Measurements from ENCODE around the gene ITGB8.

Gene ITGB8

DNA sequence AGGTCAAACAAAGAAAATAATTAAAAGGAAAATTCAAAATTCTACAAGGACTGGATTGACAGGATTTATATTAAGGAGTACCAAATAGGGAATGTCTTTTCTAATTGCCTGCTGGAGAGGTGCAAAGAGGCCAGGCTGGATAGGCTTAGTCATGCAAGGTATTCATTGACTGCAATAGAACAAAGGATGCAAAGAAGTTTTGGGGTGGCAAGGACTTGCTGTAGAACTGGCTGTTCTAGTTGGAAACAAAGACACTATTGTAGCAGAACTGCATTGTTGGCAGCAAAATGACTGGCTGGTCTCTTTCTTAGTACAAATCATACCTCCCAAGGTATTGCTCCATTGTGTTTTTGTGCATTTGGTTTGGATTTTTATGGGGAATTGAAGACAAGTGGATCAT, 10.1 kb downstream of the ITGB8 start:
- DNase-seq (ENCODE audit: low read depth in 3 of 3): no peak

DNA sequence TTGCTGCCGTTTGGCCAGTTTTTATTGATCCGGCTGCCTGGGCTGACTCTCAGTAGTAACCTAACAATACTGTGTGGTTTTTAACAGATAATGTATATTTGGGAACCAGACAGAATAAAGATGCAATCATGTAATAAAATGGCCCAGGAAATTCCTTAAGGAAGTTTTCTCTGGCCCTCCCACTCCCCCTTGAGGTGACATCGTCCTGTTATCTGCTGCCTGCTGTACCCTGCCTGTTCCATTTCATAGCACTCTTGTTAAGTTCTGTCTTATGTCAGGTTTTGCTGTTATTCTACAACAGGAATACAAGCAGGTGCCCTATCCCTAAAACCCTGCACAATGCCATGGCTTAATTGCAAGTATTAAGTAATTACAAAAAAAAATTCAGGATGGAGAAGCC, 12.5 kb downstream of the ITGB8 start:
- no peak for DNase-seq (ENCODE audit: low read depth in 3 of 3)

DNA sequence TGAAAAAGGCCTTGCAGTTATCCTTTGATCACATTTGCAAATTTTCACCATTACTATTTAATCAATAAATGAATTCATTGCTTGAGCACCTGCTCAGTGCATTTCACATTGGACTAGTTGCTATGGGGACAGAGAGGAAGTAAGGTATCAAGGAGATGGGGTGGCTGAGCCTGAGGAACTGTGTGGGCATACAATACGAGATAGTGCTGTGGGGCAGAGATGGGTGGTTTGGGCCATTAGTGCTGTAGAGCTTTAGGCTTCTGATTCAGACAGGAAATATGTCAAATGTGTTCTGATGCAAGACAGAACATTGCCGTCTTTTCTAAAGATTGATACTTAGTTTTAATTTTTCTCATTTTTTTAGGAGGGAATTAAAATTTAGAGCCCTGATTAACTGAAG, 13.2 kb downstream of the ITGB8 start:
- no peak for DNase-seq (ENCODE audit: low read depth in 3 of 3)

DNA sequence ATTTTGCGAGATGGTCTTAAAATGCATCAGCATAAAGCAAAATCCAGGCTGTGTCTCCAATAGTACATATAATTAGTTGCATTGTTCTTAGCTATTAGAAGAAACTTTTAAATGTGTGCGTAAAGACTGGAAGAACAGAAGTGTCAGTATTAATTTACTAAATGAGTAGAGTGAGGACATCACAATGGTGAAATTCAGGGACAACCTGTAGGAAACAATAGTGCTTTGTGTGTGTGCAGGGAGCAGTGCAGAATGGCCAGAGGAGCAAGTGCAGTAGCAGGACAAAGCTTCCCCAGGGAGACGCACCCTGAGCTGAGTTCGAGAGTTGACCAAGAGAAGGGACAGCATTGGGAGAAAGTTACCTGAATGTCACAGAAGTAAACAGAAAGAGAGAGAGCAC, 13.7 kb downstream of the ITGB8 start:
- no peak for DNase-seq (ENCODE audit: low read depth in 3 of 3)

DNA sequence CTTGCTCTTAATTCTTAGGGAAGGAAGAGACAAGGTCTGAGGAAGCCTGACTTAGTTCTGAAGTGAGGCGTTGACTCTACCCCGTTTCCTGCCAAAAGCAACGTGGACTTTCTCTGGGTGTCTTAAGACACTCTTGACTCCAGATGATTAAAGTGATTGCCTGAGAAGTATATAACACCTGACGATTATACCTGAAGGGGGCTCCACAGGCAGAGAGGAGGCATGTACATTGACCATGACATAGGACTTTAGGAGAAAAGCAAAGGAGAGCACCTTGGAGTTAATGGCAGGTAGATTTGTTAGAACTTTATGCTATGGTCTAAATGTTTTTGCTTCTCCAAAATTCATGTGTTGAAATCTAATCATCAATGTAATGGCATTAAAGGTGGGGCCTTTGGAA, 15.9 kb downstream of the ITGB8 start:
- DNase-seq (ENCODE audit: low read depth in 3 of 3): no peak

DNA sequence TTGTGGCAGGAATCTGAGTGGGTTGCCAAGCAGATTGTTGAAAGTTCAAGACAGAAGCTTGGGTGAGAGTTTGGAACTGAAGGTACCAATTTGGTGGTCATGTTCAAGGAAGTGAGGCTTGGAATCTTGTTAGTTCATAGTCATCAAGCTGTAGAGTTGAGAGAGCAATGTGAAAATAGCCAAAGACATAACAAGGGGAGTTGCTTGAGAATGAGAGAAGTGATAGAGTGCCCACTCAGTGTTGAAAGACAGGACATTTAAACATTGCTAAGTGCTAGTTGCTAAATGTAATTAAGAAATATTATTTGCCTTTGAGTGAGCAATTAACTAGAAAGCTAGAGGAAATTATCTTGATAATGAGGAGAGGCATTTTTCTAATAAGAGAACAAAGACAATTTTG, 17.0 kb downstream of the ITGB8 start:
- DNase-seq (ENCODE audit: low read depth in 3 of 3): no peak

DNA sequence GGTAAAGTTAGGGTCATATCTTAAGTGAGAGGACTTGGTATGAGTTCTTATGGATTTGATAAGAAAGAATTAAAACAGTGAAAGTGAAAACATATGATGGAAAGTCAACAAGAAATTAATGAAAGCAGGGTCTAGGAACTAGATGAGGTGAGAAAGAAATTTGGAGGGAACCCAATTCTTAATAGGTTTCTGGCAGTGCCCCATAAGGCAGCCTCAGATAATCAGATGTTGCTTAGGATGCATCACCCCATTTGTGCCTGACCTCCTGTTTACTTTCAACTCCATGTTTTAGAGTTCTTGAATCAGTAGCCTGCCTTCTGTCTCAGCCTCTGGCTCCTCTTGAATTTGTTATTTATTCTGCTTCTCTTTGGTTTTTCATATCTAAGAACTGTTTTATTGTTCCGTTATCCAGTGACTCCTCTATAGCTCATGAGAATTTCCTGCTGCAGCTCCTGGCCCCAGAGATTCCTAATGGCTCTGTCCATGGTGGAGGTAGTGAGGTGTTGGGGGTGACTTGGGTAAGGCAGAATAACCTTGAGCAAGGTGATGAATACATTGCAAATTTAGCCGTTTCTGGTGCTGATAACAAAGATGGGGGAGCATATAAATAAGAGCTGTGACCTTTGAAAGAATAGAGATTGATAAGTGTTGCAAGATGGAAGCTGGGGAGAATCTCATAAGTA, 17.6 kb downstream of the ITGB8 start:
- no peak for DNase-seq (ENCODE audit: low read depth in 3 of 3)

DNA sequence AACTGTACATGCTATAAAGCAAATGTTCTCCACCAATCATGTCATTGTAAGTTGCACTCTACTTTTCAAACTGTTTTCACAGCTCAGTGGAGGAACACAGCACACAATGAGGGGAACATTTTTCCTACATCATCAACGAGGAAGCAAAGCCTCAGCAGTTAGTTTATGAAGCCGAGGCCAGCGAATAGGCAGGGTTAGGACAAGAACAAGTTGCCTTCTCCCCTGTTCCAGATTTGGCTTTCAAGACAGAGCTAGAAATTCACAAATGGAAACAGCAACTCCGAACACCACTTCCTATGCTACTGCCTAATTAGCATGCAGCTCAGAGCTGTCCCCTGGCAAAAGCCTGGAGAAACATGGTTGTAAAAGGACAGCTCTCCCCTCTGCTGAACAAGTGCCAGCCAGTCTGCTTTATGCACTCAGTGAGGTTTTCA, 19.8 kb downstream of the ITGB8 start:
- DNase-seq (ENCODE audit: low read depth in 3 of 3): no peak

DNA sequence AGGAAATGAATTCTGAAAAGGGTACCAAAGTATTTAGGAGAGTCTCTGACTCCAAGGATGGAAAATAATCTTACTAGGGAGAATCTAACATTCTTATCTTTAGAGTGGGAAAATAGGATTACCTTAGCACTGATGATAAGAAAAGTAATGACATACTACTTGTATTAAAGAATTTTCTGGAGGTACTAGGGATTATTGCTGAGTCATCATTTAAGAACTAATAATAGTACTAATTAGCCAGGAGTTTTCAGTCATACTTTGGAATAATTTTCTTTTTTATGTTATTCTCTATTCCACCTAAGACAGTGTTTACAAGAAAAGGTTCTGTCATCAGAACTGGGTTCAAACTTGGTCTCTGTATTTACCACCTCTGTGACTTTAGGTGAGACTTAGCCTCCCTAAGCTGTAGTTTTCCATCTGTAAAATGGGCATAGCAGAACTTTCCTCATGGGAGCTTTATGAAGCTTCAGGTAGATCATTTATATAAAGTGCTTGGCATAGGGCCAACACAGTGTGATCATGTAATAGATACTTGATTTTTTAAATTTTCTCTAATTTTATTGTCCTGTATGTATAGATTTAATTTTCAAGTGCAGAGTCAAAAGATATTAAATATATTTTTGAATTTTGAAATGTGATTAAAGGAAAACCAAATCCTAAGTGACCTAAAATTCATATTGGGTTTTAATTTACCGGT, 20.4 kb downstream of the ITGB8 start:
- DNase-seq (ENCODE audit: low read depth in 3 of 3): no peak

DNA sequence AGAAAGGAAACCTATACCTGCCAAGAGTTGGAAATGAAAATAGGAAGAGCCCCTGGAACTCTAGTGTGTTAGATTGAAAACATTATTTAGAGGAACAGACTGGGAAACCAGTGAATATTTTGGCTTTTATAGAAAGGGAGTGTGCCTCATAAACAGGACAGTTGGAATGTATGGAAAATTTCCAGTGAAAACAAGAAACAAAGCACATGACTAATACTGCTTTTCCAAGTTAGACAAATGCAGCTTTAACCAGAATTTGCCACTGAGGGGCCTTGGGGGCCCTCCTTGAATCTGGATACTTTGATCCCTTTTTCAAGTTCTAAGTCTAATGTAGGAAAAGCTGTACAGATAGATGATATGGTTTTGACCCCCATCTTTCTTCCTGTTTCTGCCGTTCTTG, 21.2 kb downstream of the ITGB8 start:
- no peak for DNase-seq (ENCODE audit: low read depth in 3 of 3)

DNA sequence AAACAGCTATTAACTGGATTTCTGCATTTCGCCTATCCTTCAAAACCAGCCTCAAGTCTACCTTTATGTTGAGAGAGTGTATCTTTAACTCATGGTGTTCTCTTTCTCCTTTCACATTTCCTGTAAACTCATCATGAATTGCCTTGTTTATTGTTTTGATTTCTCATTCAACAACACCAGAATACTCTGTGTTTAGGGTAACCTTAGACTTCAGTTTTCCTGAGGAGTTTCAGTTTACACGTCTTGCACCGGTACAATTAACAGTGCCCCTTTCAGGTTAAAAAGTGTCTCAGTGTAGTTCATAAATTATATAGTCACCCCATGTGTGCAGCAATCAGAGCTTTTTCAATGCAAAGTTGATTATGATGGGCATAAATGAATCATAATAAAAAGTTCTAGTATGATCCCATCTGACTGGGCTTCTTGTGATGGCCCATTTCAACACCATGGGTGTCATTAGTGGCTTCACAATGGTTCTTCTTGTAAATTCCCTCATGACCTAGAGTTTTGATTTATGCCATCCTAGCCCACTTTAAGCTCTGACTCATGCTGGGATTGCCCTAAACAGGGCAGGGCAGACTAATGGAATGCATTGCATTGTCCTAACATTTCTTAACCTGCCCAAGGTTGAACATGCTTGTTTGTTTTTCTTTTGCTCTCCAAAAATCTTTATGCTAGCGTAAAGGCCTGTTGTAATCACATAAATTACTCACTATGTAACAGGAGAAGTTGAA, 22.0 kb downstream of the ITGB8 start:
- DNase-seq (ENCODE audit: low read depth in 3 of 3): no peak

DNA sequence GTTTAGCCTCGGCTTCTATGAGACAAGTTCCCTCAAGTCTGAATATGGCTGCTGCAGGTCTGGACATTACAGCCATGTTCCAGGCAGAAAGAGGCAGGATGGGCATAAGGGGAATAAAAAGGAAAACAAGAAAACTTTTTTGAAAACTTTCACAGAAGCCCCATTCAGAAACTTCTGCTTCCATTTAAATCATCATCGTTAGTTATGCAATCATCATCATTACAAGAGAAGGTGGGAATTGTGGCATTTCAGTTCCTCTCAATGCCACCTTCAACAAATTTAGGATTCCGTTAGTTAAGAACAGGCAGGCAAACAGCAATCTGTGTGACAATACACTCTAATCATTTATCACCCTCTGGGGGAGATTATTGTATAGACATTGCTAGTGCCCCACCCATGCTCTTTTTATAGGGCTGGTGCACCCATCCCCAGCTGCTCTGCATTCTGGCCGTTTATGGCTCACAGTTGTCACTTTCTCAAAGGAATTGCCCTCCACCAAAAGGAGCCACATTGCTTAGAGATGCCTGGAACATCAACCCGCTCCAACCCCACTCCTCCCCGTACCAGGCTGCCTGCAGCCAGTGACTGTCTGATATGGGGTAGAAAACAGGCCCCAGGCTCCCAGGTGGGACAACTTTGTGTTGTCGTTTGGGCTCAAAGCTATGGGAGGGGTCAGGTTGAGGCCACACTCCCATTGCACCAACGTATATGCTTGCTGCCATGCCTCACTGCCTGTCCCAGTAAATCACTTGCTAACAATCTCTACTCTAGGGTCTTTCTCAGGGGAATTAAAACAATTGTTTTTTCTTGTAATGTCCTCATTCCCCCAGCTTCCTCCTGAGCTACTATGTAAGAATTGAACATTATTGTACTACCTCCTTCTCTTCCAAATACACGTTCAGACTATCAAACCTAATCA, 24.2 kb downstream of the ITGB8 start:
- no peak for DNase-seq (ENCODE audit: low read depth in 3 of 3)

DNA sequence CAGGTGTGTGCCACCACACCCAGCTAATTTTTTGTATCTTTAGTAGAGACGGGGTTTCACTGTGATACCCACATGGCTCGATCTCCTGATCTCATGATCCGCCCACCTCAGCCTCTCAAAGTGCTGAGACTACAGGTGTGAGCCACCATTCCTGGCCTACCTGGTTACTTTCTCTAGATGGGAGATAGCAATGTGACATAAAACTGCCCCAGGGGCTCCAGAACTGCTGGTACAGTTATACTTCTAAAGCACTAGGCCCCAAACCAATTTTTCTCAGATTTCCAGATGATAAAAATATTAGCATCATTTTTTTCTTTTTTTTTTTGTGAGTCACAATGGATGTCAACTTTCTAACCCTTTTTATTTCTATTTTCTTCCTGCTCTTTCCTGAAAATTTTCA, 27.4 kb downstream of the ITGB8 start:
- no peak for DNase-seq (ENCODE audit: low read depth in 3 of 3)

DNA sequence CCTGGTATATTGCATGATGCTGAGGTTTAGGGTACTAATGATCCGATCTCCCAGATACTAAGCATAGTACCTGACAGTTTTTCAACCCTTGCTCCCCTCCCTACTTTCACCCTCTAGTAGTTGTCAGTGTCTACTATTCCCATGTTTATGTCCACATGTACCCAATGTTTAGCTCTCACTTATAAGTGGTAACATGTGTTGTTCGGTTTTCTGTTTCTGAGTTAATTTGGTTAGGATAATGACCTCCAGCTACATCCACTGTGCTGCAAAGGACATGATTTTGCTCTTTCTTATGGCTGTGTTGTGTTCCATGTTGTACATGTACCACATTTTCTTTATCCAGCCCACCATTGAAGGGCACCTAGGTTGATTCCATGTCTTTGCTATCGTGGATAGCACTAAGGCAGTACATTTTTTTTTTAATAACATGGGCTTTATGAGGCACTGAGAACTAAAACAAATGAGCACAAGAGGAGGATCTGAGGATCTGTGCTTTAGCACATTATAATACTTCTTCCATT, 28.1 kb downstream of the ITGB8 start:
- DNase-seq (ENCODE audit: low read depth in 3 of 3): no peak

DNA sequence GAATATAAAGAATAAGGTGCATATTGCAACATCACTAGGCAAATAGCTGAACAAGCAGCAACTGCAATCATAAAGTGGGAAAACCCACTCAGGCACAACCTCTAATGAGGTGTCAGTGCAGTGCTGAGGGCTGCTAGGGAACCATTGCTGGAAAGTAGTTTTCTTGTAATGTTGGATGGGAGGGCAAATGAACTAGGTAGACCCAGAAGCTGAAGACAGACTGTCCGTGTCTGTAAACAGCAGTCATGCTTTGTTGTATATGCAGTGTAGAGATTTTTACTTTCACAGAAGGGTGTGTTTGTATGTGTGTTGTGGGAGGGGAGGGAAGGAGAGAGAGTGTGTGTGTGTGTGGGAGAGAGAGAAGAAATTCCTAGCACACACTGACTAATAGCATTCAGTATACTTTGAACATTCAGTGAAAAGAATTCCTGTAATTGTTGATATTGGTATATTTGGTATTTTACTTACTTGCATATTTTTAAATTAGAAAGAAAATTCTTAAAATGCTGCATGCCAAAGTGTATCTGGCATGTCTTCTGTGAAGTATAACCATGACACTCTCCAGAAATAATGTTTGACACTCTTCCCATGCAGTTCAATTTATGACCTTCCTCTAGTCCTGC, 28.8 kb downstream of the ITGB8 start:
- DNase-seq (ENCODE audit: low read depth in 3 of 3): no peak

DNA sequence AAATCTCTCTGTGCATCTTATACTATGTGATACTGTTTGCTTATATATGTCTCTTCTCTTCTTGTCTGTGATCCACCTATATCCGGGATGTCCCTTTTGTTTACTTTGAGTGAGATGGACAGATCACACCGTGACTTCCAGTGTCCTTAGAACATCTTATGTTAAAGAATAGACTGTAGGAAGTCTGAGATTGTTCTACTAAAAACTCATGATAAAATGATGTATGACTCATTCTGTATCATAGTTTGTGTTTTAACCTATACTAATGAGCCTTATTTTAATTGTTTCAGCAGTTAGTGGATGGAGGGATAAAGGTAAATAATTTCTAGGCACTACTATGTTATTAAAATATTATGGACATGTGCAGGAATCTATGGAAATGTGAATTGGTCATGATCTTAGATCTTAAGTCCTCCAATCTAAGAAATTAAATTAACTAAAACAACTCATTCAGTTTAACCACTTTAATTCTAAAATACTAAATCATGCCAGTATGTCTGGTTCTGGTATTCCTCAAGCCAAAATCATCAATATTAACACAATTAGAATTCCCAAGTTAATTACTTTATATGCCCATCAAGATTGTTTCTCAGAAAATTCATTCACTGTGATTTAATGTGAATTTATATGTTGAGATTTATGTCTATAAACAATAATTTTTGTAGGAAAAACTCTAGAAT, 32.0 kb downstream of the ITGB8 start:
- no peak for DNase-seq (ENCODE audit: low read depth in 3 of 3)

DNA sequence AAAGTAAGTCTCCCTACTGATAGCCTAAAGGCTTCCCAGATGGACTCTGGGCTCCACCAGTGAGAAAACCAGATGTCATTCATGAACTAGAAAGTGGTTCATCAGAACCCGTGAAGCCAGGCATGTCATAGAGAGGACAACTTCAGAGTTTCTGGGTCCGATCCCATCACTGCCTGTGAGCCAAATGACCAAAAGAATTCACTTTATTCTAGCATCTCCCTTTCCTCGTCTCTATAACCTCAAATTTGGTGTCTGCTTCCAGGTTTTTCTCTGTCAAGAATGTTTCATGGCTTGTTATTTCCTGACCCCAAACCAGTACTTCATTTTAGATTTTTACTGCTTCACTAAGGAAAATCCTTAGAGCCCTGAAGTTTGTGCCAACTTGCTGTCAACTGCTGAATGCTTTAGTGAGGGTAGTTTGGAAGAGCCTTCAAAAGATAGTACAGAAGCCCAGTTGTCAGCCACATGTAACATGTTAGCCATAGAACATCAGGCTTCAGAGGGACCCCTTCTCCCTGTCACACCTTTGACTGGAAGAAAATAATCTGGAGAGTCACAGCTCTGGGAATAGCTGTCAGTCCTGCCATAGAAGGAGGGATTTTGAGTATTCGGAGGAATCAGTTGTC, 34.0 kb downstream of the ITGB8 start:
- no peak for DNase-seq (ENCODE audit: low read depth in 3 of 3)

DNA sequence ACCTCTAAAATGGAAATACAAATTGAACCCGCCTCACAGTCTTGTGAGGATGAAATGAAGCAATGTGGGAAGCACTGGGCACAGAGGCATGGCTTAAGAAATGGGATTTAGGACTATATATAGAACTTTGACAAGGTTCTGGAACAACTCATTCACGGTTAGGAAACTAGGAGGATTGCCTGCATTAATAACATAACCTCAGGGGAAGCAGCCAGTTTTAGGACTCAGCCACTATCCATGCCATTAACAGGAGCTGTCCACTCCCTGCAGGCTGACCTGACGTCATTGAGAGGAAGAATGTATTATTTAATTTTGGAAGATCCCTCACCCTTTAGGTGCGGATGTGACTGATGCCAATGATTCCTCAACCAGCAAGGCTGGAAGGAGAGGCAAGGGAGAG, 34.8 kb downstream of the ITGB8 start:
- no peak for DNase-seq (ENCODE audit: low read depth in 3 of 3)

DNA sequence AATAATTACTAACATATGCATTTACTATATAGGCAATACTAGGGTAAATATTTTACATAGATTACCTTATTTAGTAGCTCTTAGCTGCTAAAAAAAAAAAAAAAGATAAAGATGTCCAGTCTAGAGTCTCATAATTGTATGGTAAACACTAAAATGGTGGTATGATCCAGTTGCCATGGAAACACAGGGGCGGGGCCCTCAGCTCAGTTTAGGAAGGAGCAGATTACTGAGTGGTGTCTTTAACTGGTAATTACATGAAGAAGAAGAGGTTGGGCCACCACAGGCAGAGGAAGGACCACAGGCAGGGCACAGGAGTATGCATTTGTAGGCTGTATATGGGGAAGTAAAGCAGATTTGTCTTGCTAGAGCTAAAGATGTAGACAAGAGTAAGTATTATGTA, 43.7 kb downstream of the ITGB8 start:
- no peak for DNase-seq (ENCODE audit: low read depth in 3 of 3)

DNA sequence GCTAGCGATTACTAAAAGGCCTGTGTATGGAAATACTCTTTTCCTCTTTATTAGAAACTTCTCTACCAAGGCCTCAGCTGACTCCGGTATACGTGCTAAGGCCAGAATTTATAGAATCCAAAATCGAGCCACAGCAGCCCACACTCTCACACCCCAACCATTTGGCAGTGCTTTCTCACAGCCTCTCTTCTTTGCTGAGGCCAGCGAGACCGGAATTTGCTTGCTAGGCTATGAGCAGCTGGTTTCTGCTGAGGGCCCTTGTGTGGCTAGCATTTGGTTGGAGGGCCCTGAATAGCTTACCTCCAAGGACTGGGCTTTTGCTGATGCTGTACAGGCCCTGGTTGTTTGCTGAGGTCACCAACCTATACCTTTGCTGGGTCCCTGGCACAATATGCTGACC, 46.1 kb downstream of the ITGB8 start:
- DNase-seq (ENCODE audit: low read depth in 3 of 3): no peak

All from stimulated activated CD4-positive, alpha-beta T cell treated with anti-CD3 and anti-CD28 coated beads, TNF-alpha, amount 100 ng/mL, for 24 hours (primary cell).